Mesendoderm (in vitro differentiated cells): ENCODE data around the gene RENBP.

Experiments
- DNase-seq: peaks from one replicate; pipeline ENCODE4 v3.0.0; 2013
- H2AK5ac ChIP-seq: 2 replicates; pipeline ENCODE4 v1.6.1; 2013; ENCODE audit warnings: low read length, inconsistent platforms
- H2BK120ac ChIP-seq: 2 replicates; pipeline ENCODE4 v1.6.1; 2013; ENCODE audit warnings: low read depth, mild to moderate bottlenecking, low read length, moderate library complexity, mixed read lengths
- H2BK15ac ChIP-seq: replicated peaks from 2 replicates; pipeline ENCODE4 v1.6.1; 2013; ENCODE audit warnings: low read depth, mild to moderate bottlenecking, moderate library complexity
- H2BK5ac ChIP-seq: 2 replicates; pipeline ENCODE4 v1.6.1; 2013; ENCODE audit warnings: low read length, inconsistent platforms
- H3K18ac ChIP-seq: 2 replicates; pipeline ENCODE4 v1.6.1; 2013; ENCODE audit warnings: mild to moderate bottlenecking, low read length, mixed read lengths
- H3K23ac ChIP-seq: one replicate; pipeline ENCODE4 v1.6.1; 2013; ENCODE audit warnings: low read length
- H3K27ac ChIP-seq: 2 replicates; pipeline ENCODE4 v1.5.1; 2013; ENCODE audit warnings: low read depth, mild to moderate bottlenecking, inconsistent platforms, low read length, moderate library complexity
- H3K27me3 ChIP-seq: 2 replicates; pipeline ENCODE4 v1.6.1; 2013; ENCODE audit warnings: low read length, control low read depth, mild to moderate bottlenecking, inconsistent platforms; ENCODE audit not compliant: insufficient read depth, poor library complexity
- H3K36me3 ChIP-seq: 2 replicates; pipeline ENCODE4 v1.6.1; 2013; ENCODE audit warnings: low read length, inconsistent platforms; ENCODE audit not compliant: control insufficient read depth, insufficient read depth
- H3K4ac ChIP-seq: one replicate; pipeline ENCODE4 v1.6.1; 2013; ENCODE audit warnings: low read depth, mild to moderate bottlenecking, low read length, moderate library complexity
- H3K4me1 ChIP-seq: 2 replicates; pipeline ENCODE4 v1.6.1; 2013; ENCODE audit warnings: low read depth, low read length, inconsistent platforms; ENCODE audit not compliant: control insufficient read depth
- H3K4me2 ChIP-seq: 2 replicates; pipeline ENCODE4 v1.6.1; 2013; ENCODE audit warnings: low read length
- H3K4me3 ChIP-seq: 2 replicates; pipeline ENCODE4 v1.5.1; 2013; ENCODE audit warnings: mild to moderate bottlenecking, low read length
- H3K56ac ChIP-seq: one replicate; pipeline ENCODE4 v1.6.1; 2013; ENCODE audit warnings: low read length
- H3K79me1 ChIP-seq: 2 replicates; pipeline ENCODE4 v1.6.1; 2013; ENCODE audit warnings: low read length, inconsistent platforms
- H3K79me2 ChIP-seq: 2 replicates; pipeline ENCODE4 v1.6.1; 2013; ENCODE audit warnings: mild to moderate bottlenecking, low read length; ENCODE audit not compliant: control insufficient read depth, insufficient read depth
- H3K9ac ChIP-seq: 2 replicates; pipeline ENCODE4 v1.6.1; 2013; ENCODE audit warnings: low read length, inconsistent platforms
- H4K5ac ChIP-seq: one replicate; pipeline ENCODE4 v1.6.1; 2013; ENCODE audit warnings: low read length
- H4K8ac ChIP-seq: one replicate; pipeline ENCODE4 v1.6.1; 2013; ENCODE audit warnings: low read depth, mild to moderate bottlenecking, control low read depth, low read length, moderate library complexity
- WGBS: extraction: QIAGEN DNeasy Blood & Tissue Kit; methylation state at CpG from one replicate; pipeline ENCODE4 v1.1.7; 2013; ENCODE audit warnings: low lambda C conversion rate, missing lambda C conversion rate; ENCODE audit not compliant: insufficient coverage; ENCODE audit errors: extremely low coverage; 5-methylcytosine and 5-hydroxymethylcytosine counted together

The RENBP gene

DNA sequence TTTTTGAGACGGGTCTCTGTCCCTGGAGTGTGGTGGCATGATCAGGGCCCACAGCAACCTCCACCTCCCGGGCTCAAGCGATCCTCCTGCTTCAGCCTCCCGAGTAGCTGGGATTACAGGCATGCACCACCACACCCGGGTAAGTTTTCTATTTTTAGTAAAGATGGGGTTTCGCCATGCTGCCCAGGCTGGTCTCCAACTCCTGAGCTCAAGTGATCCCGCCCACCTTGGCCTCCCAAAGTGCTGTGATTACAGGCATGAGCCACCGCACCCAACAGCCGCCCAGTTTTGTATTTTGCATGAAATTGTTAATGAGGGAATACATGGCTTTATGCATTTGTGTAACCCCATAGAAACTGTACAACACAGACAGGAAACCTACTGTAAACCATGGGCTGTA lies 15.6 kb downstream of the RENBP start:
- WGBS: no CpG with 5 or more reads among the region's 9 CpGs
- Histone ChIP-seq H3K79me2 (peaks cover 3% of the 10 kb centered on the region), H3K4me2 (no peak overlapping the region), H3K4me3 (no peak overlapping the region), H2BK5ac (no peak overlapping the region), H3K79me1 (no peaks in the 10 kb centered on the region), H3K27me3 (no peaks in the 10 kb centered on the region), H3K27ac (no peak overlapping the region), H3K23ac (no peak overlapping the region), H3K18ac (no peak overlapping the region), H3K56ac (no peak overlapping the region), H3K4me1 (peaks cover 3% of the 10 kb centered on the region), H3K4ac (no peak overlapping the region), H2AK5ac (no peak overlapping the region), H4K8ac (no peak overlapping the region), H2BK15ac (no peak overlapping the region), H2BK120ac (no peak overlapping the region), H3K9ac (no peak overlapping the region), H4K5ac (no peak overlapping the region), H3K36me3 (no peaks in the 10 kb centered on the region)
- DNase-seq: no peak

DNA sequence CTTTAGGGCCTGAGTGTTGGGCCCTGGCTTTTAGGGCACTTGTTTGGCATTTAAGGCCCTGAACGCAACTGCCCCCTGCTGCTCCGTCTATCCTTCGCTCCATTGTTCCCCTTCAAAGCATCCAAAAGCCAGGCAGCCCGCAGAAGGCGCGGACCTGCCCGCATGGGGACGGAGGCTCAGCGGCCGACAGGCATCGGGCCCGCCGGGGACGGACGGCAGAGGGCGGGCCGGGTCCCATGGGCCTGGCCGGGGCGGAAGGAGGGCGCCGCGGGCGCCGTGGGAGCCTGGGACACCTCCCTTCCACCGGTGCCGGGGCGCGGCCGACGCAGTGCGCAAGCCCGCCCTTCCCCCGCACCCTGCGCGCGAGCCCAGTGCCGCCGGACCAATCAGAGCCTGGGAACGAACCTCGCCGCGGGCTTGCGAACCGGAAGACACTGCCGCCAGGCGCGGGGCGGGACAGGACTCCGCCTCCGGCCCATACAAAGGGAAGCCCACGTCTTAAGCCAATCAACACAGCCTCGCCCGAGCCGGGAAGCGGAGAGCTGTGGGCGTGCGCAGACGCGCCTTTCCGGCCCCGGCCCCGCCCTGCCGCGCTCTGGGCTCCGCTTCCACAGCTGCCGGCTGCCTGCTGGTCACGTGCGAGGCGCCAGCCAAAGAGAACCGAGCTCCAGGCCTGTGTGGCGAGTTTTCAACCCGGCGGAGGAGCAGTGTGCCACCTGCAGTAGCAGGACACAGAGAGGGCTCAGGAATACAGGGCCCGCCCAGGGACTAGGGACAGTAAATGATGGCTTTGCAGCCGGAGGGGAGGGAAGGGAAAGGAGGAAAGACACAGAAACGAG lies 16.3 kb downstream of the RENBP start:
- no peak overlapping the region for H4K8ac ChIP-seq

DNA sequence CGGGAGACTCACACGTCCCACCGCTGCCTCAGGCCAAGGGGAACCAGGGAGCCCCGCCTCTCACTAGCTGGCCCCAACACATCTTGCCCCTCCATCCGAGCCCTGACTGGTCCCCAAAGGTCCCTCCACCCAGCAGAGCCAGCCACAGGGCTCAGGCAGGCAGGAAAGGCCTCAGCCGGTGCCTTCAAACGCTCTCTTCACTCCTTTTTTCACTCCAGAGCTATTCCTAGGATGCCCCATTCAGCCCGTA lies 16.8 kb downstream of the RENBP start:
- Histone ChIP-seq H3K18ac (peak overlapping the region; percentile 96), H4K8ac (no peak overlapping the region), H4K5ac (peak overlapping the region; percentile 23), H3K27ac (peak overlapping the region; percentile 96), H2BK15ac (no peak overlapping the region), H3K27me3 (no peaks in the 10 kb centered on the region), H3K23ac (no peak overlapping the region), H3K56ac (peak overlapping the region; percentile 97), H3K36me3 (no peaks in the 10 kb centered on the region), H2AK5ac (no peak overlapping the region), H3K4ac (peak overlapping the region; percentile 83), H3K79me2 (no peaks in the 10 kb centered on the region), H3K4me3 (peak overlapping the region; percentile 34), H3K79me1 (peaks cover 1% of the 10 kb centered on the region), H3K4me2 (peak overlapping the region; percentile 64), H3K4me1 (peaks cover 3% of the 10 kb centered on the region), H2BK5ac (peak overlapping the region; percentile 76), H3K9ac (peak overlapping the region; percentile 94), H2BK120ac (no peak overlapping the region)
- no peak for DNase-seq
- whole genome bisulfite sequencing: no CpG with 5 or more reads among the region's 8 CpGs

More for the DNA sequence above, 16.3 kb downstream of the RENBP start:
- no CpG with 5 or more reads among the region's 76 CpGs for WGBS
- no peak overlapping the region for H3K23ac ChIP-seq
- H3K27me3 ChIP-seq: no peaks in the 10 kb centered on the region
- H3K4me1 ChIP-seq: peaks cover 3% of the 10 kb centered on the region
- no peak overlapping the region for H2AK5ac ChIP-seq
- peak overlapping the region; percentile 34 for H3K4me3 ChIP-seq
- peak; percentile 98 for DNase-seq
- peak overlapping the region; percentile 96 for H3K18ac ChIP-seq
- H3K4me2 ChIP-seq: peak overlapping the region; percentile 64
- H2BK5ac ChIP-seq: peak overlapping the region; percentile 76
- H3K36me3 ChIP-seq: no peaks in the 10 kb centered on the region
- H4K5ac ChIP-seq: peak overlapping the region; percentile 23
- peak overlapping the region; percentile 94 for H3K9ac ChIP-seq
- peaks cover 1% of the 10 kb centered on the region for H3K79me1 ChIP-seq
- no peaks in the 10 kb centered on the region for H3K79me2 ChIP-seq
- no peak overlapping the region for H2BK15ac ChIP-seq
- peak overlapping the region; percentile 96 for H3K27ac ChIP-seq
- peak overlapping the region; percentile 97 for H3K56ac ChIP-seq
- no peak overlapping the region for H2BK120ac ChIP-seq
- peak overlapping the region; percentile 83 for H3K4ac ChIP-seq

DNA sequence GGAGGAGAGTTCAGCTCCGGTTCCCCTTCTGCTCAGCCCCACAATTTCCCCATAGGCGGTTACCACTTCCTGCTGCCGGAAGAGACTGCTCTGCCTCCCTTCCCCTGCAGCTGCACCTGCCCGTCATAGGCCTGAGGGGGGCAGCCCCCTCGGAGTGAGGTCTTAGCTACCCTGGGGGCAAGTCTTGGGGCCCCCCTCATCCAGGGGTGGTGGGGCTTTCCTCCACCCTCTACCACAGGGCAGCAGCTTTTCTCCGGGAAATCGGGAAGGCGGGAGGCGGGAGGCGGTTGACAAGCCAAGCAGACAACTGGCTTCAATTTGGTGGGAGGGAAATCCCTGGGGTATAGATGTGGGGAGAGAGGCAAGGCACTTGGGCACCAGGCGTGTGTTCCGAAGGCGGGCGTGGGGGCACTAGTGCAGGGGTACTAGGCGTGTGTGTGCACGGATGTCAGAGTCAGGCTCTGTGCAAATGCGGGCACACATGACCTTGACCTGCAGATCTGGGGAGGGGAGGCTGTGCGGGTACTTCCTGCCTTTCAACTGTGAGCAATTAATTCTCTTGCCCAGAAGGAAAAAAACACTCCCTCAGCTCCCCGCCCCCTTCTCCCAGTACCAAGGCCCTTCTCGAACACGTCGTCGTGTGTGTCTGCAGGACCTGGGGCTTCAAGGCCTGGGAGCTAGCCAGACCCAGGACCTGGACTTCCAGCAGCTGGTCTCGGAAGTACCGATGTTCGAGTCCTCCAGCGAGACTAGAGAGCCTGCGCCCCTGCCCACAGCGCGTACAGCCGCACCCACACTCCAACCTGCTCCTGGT lies 17.4 kb downstream of the RENBP start:
- no peak for DNase-seq
- no CpG with 5 or more reads among the region's 31 CpGs for WGBS
- no peaks in the 10 kb centered on the region for H3K27me3 ChIP-seq

GRCh38 chrX:153926552-153926857 lies 17.9 kb downstream of the RENBP start:
- peak overlapping the region; percentile 77 for H3K4ac ChIP-seq
- no peak overlapping the region for H2AK5ac ChIP-seq
- H3K4me3 ChIP-seq: no peak overlapping the region
- peak; percentile 77 for DNase-seq
- H3K36me3 ChIP-seq: no peaks in the 10 kb centered on the region
- no peak overlapping the region for H4K5ac ChIP-seq
- H3K27me3 ChIP-seq: no peaks in the 10 kb centered on the region
- no peak overlapping the region for H2BK120ac ChIP-seq
- H3K27ac ChIP-seq: peak overlapping the region; percentile 96
- H4K8ac ChIP-seq: no peak overlapping the region
- H3K56ac ChIP-seq: peak overlapping the region; percentile 97
- H3K79me1 ChIP-seq: peaks cover 1% of the 10 kb centered on the region
- peak overlapping the region; percentile 87 for H3K9ac ChIP-seq
- H2BK15ac ChIP-seq: peak overlapping the region; percentile 10
- H3K4me2 ChIP-seq: peak overlapping the region; percentile 36
- WGBS: no CpG with 5 or more reads among the region's 4 CpGs
- no peak overlapping the region for H2BK5ac ChIP-seq
- peaks cover 3% of the 10 kb centered on the region for H3K4me1 ChIP-seq
- peak overlapping the region; percentile 56 for H3K18ac ChIP-seq
- no peaks in the 10 kb centered on the region for H3K79me2 ChIP-seq
- H3K23ac ChIP-seq: no peak overlapping the region

More for the DNA sequence above, 17.4 kb downstream of the RENBP start:
- Histone ChIP-seq H4K5ac (no peak overlapping the region), H3K4me3 (no peak overlapping the region), H4K8ac (no peak overlapping the region), H3K56ac (peak overlapping the region; percentile 97), H3K9ac (peak overlapping the region; percentile 94), H3K4me1 (peaks cover 3% of the 10 kb centered on the region), H2BK5ac (peak overlapping the region; percentile 76), H3K27ac (peak overlapping the region; percentile 96), H3K36me3 (no peaks in the 10 kb centered on the region), H3K4ac (peak overlapping the region; percentile 83), H2BK15ac (no peak overlapping the region), H3K4me2 (peak overlapping the region; percentile 64), H3K18ac (peak overlapping the region; percentile 96), H3K79me1 (peaks cover 1% of the 10 kb centered on the region), H2AK5ac (no peak overlapping the region), H3K23ac (no peak overlapping the region), H2BK120ac (no peak overlapping the region), H3K79me2 (no peaks in the 10 kb centered on the region)
